Heart right ventricle (tissue), 16 donors: ENCODE results near the gene DCTN5. TPM values are rescaled to one million over a fixed set of nuclear protein-coding genes. Genes with fewer than 3 reads are reported as not detected.
"Not testable (repeated sequence)": the region's sequence is repeated elsewhere in the genome, so short reads cannot be mapped to it uniquely, and the experiment has no call there.

Experiments used
- ATAC-seq, 8 donors: fragments of 200-7000 bp; cut with Tn5 transposase; one replicate each; pipeline ENCODE4 v1.9.1; 2020; ENCODE audit warnings: mild to moderate bottlenecking in 8 of 8, moderate library complexity in 8 of 8, moderate number of reproducible peaks in 1 of 8
- DNase-seq, 2 donors: peaks; one replicate each; pipeline ENCODE4 v3.0.0-alpha.2; 2020
- H3K27ac ChIP-seq, 10 donors: fragments of 200-600 bp; sonication (generic) in 2 of 10; one replicate each; pipeline versions ENCODE4 v1.5.0 to v1.8.0; 2020 to 2022; ENCODE audit warnings: mild to moderate bottlenecking in 3 of 10
- H3K27me3 ChIP-seq, 7 donors: fragments of 200-600 bp; one replicate each; pipeline ENCODE4 v1.8.0; 2021 to 2022; ENCODE audit warnings: mild to moderate bottlenecking in 2 of 7
- H3K36me3 ChIP-seq, 9 donors: fragments of 200-600 bp; sonication (generic) in 1 of 9; one replicate each; pipeline versions ENCODE4 v1.5.0 to v1.8.0; 2020 to 2022; ENCODE audit warnings: mild to moderate bottlenecking in 2 of 9
- H3K4me1 ChIP-seq, 9 donors: fragments of 200-600 bp; sonication (generic) in 1 of 9; one replicate each; pipeline versions ENCODE4 v1.5.0 to v1.8.0; 2020 to 2022; ENCODE audit warnings: mild to moderate bottlenecking in 4 of 9
- H3K4me3 ChIP-seq, 10 donors: fragments of 200-600 bp; sonication (generic) in 2 of 10; one replicate each; pipeline versions ENCODE4 v1.5.0 to v1.8.0; 2020 to 2022; ENCODE audit warnings: mild to moderate bottlenecking in 7 of 10, moderate library complexity in 2 of 10
- H3K9me3 ChIP-seq, 11 donors: fragments of 200-600 bp in 10 of 11; sonication (generic) in 2 of 11; one replicate each; pipeline versions ENCODE4 v1.5.0 to v1.8.0; 2013 to 2022; ENCODE audit warnings: mild to moderate bottlenecking in 2 of 11, control low read depth in 1 of 11, moderate library complexity in 1 of 11
- WGBS, 2 donors: extraction: QIAGEN DNeasy Blood & Tissue Kit; methylation state at CpG; one replicate each; pipeline ENCODE4 v1.1.7; 2013; ENCODE audit warnings: inconsistent platforms in 1 of 2; 5-methylcytosine and 5-hydroxymethylcytosine counted together
- intact Hi-C, 10 donors: fragments of 100-400 bp; cut with DNase I; formaldehyde crosslinking; loops; one replicate each; pipeline versions ENCODE4 v1.11.1 to v1.14.2; 2022
- polyA plus RNA-seq, 2 donors: library from polyadenylated mRNA; stranded (reverse); fragments of 200-250 nt; gene quantifications; one replicate each; pipeline ENCODE4 v1.2.3, GENCODE V29; 2013
- total RNA-seq, 10 donors: library from RNA; stranded (reverse); fragmentation: NEBNext Ultra II Directional in 3 of 10; extraction: Animal tissue kit (Norgen Biotek cat#: 25700) in 3 of 10; gene quantifications; one replicate each; pipeline versions ENCODE4 v1.2.1 to v1.2.4, GENCODE V29; 2021 to 2023
- TF ChIP-seq, protein P1 (sequence below), 9 donors: fragments of 200-600 bp; sonication (generic) in 2 of 9; IDR thresholded peaks; one replicate each; pipeline versions ENCODE4 v1.5.0 to v1.8.0; 2021 to 2022; ENCODE audit warnings: antibody characterized with exemption in 9 of 9, mild to moderate bottlenecking in 5 of 9, moderate library complexity in 1 of 9
- donor health status: Arrhythmogenic right ventricular cardiomyopathy.
- donor health status: ischemic (EF 13 %, LVEDD 7.1; RV severe dilation, severe dysfunction).
- donor health status: healthy with polysubstance abuse.
- donor health status: DM: no; HTN: yes; CAD: no.
- donor health status: DM: no; HTN: no; CAD: no.
- donor health status: ischemic (EF 25% LVEDD 6.9; RV normal size, moderate dysfunction).
- donor health status: ischemic (EF 25% LVEDD 5.7; RV mildly dilated, moderate dysfunction).
- donor health status: healthy.
- donor health status: DM: yes; HTN: yes; CAD: no.
- donor health status: Ischemic cardiomyopathy.
- donor health status: ischemic (EF 35%, LVEDD 5.7; RV mildly dilated, moderate dysfunction).
- donor health status: nonischemic (EF 11% LVEDD 7.7; RV severe dilation, severe dysfunction).
- donor health status: DM: yes; HTN: yes; CAD: no.
- donor health status: PGD.
- donor health status: ischemic (EF 29% LVEDD 5.4; RV normal size, mild dysfunction).
- donor health status: nonischemic (EF 23%, LVEDD 6.1; RV moderate dilation, normal function).

The DCTN5 gene
- total and polyA plus RNA-seq, 12 donors = 5.9 to 50.4 (median 40.7) TPM

DNA sequence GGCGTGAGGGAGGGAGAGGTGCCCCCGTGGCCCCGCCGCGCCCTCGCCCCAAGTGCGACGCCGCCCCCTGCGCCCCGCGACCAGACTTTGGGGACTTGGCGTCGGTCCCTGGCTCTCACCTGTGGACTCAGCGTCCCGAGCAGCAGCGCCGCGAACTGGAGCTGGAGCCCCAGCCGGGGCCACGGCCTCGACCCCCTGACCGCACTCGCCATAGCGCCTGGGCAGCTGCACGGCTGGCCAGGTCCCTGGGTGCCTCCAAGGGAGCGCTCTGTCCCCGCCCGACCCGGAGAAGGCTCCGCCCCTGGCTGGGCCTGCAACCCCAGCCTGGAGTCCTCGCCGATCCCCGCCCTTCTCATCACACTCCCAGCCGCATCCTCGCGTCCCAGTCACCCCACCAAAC, 71.7 kb downstream of the DCTN5 start, which contains the start of gene ERN2:
ERN2 (minus strand) TSS at position 247 of the 400 bp plus-strand sequence; CDS start at position 212, 35 bp downstream.
- peaks cover 8 to 67% (median 62%) of the 10 kb centered on the region in 7 donors for H3K27me3 ChIP-seq
- DNase-seq = no peak

DNA sequence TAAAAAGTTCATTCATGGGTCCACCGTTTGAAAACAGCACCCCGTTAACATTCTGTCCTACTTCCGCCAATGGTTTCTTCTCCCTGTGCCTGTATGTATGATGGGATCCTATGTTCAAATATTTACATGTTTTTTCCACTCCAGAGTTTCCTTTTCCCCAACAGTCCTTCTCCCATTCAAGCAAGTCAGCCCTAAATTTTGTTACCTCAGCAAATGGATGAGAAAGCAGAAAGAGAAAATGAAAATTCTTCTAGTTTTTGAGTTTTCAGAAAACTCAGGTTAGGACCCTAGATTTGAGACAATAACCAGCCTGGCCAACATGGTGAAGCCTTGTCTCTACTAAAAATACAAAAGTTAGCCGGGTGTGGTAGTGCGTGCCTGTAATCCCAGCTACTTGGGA, 75.2 kb downstream of the DCTN5 start:
- intact Hi-C loops = no loop called here
- DNase-seq (no peak), ATAC-seq (no peak)
- peaks cover 8 to 70% (median 49%) of the 10 kb centered on the region in 7 donors for H3K27me3 ChIP-seq
- no peaks in the 10 kb centered on the region for H3K9me3 ChIP-seq
- no peak overlapping the region for H3K4me3 ChIP-seq
- no peak overlapping the region for H3K27ac ChIP-seq
- no peaks in the 10 kb centered on the region for H3K36me3 ChIP-seq
- no peaks in the 10 kb centered on the region for H3K4me1 ChIP-seq
- WGBS, 2 donors = 80 to 85% methylated on average over 5 of the region's 5 CpGs
- TF ChIP-seq, protein P1, sequence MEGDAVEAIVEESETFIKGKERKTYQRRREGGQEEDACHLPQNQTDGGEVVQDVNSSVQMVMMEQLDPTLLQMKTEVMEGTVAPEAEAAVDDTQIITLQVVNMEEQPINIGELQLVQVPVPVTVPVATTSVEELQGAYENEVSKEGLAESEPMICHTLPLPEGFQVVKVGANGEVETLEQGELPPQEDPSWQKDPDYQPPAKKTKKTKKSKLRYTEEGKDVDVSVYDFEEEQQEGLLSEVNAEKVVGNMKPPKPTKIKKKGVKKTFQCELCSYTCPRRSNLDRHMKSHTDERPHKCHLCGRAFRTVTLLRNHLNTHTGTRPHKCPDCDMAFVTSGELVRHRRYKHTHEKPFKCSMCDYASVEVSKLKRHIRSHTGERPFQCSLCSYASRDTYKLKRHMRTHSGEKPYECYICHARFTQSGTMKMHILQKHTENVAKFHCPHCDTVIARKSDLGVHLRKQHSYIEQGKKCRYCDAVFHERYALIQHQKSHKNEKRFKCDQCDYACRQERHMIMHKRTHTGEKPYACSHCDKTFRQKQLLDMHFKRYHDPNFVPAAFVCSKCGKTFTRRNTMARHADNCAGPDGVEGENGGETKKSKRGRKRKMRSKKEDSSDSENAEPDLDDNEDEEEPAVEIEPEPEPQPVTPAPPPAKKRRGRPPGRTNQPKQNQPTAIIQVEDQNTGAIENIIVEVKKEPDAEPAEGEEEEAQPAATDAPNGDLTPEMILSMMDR (IDR thresholded peaks at IDR 0.05) = no peak

More for the DNA sequence above, 71.7 kb downstream of the DCTN5 start, which contains the start of gene ERN2:
- Histone ChIP-seq H3K27ac (no peak within 1 kb of the TSS), H3K4me1 (no peaks in the 10 kb centered on the region), H3K36me3 (no peaks in the 10 kb centered on the region), H3K9me3 (peaks cover 0 to 23% (median 9%) of the 10 kb centered on the region in 11 donors), H3K4me3 (no peak within 1 kb of the TSS)
- intact Hi-C loops = no loop called here
- ATAC-seq = peak in 1 of 8 donors; percentile 44
- 3 to 4% methylated on average over 37 of the region's 37 CpGs for WGBS, 2 donors
- TF ChIP-seq, protein P1 (IDR thresholded peaks at IDR 0.05) = no peak

DNA sequence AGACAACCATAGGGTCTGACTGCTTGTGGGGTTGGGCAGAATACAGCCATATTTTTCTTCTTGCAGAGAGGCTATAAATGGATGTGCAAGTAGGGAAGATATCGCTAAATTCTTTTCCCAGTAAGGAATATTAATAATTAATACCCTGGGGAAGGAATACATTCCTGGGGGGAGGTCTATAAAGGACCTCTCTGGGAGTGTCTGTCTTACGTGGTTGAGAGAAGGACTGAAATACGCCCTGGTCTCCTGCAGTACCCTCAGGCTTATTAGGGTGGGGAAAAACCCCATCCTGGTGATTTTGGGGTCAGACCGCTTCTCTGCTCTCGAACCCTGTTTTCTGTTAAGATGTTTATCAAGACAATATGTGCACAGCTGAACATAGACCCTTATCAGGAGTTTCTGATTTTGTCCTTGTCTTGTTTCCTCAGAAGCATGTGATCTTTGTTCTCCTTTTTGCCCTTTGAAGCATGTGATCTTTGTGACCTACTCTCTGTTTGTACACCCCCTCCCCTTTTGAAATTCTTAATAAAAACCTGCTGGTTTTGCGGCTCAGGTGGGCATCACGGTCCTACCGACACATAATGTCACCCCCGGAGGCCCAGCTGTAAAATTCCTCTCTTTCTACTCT, 81.5 kb downstream of the DCTN5 start:
- Histone ChIP-seq H3K27me3 (peaks cover 0 to 25% (median 8%) of the 10 kb centered on the region in 7 donors), H3K9me3 (peaks cover 0 to 21% (median 5%) of the 10 kb centered on the region in 11 donors)
- H3K4me1 ChIP-seq, DNase-seq, H3K27ac ChIP-seq, H3K4me3 ChIP-seq, H3K36me3 ChIP-seq, ATAC-seq, intact Hi-C loops: not testable (repeated sequence)
- 76 to 83% methylated on average over 9 of the region's 9 CpGs for WGBS, 2 donors

DNA sequence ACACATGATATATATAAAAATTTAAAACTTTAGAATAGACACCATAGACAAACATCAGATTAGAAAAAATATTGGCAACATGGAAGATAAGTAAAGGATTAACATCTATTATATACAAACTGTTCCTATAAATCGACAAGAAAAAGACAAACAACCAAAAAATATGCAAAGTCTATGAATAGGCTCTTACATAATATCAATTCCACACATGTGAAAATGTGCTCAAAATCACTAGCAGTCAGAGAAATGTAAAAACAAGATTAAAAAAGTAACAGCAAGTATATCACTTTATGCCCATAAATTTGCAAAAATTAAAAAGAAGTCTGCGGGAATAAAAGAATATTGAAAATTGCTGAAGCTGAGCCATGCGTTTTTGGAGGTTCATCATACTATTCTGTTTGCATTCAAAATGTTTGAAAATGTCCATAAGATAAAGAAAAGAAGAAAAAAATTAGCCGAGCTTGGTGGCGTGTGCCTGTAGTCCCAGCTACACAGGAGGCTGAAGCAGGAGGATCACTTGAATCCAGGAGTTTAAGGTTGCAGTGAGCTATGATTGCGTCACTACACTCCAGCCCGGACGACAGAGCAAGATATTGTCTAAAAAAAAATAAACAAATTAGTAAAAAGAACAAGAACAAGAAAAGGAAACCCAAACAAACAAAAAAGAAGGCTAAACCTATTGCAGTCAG, 83.0 kb downstream of the DCTN5 start:
- ATAC-seq = no peak
- Histone ChIP-seq H3K27ac (no peak overlapping the region), H3K9me3 (peaks cover 0 to 21% (median 5%) of the 10 kb centered on the region in 11 donors), H3K27me3 (peaks cover 0 to 29% (median 7%) of the 10 kb centered on the region in 7 donors), H3K4me1 (peaks cover 0 to 3% (median 0%) of the 10 kb centered on the region in 9 donors), H3K4me3 (no peak overlapping the region), H3K36me3 (no peaks in the 10 kb centered on the region)
- DNase-seq = no peak
- 78 to 79% methylated on average over 8 of the region's 8 CpGs for WGBS, 2 donors
- intact Hi-C loops = no loop called here
- TF ChIP-seq, protein P1 (IDR thresholded peaks at IDR 0.05) = no peak
